Retinal pigment epithelial cell (primary cell): ENCODE data around the gene HAGHL.

Source experiments
- DNase-seq: peaks from one replicate; pipeline ENCODE4 v3.0.0-alpha.2; 2010; ENCODE audit warnings: low read depth
- H3K4me3 ChIP-seq: 2 replicates; pipeline ENCODE4 v1.5.1; 2011; ENCODE audit warnings: mild to moderate bottlenecking, low read length, control low read depth, moderate library complexity
- CTCF ChIP-seq: conservative IDR thresholded peaks from 2 replicates; pipeline ENCODE4 v1.5.1; 2011; ENCODE audit warnings: low read depth, low read length, control low read depth, inconsistent platforms

Gene HAGHL

GRCh38 chr16:720990-721764 lies 5.7 kb upstream of the HAGHL start, which contains the start of gene ANTKMT:
Gene ANTKMT, plus strand, starts transcription at chr16:721146. Its CDS starts 129 bp downstream, at chr16:721275.
- peak within 1 kb of the TSS; percentile 67 for H3K4me3 ChIP-seq
- TF ChIP-seq CTCF = no peak
- no peak for DNase-seq

DNA sequence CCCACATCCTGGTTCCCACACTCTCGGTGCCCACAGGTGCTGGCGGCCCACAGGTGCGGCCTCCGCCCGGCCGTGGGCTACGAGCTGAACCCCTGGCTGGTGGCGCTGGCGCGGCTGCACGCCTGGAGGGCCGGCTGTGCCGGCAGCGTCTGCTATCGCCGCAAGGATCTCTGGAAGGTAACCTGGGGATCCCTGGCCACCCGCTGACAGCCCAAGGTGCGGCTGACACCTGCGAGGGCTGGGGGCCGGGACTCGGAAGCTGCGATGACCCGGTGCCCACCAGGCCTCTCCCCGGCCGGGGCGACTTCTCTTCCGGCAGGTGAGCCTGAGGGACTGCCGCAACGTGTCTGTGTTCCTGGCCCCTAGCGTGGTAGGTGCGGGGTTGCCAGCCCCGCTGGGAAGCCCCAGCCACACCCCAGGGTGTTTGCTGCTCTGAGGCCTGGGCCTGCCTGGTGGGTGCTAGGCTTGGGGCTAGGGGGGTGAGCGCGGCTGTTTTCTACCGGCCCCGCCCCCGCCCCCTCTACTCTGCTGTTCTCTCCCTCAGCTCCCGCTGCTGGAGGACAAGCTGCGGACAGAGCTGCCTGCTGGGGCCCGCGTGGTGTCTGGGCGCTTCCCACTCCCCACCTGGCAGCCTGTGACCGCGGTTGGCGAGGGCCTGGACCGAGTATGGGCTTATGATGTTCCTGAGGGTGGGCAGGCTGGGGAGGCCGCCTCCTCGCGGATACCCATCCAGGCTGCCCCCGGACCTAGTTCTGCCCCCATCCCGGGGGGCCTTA lies 5.0 kb upstream of the HAGHL start:
- no peak for DNase-seq
- no peak for TF ChIP-seq CTCF
- no peak overlapping the region for H3K4me3 ChIP-seq

GRCh38 chr16:722835-723633 lies 3.9 kb upstream of the HAGHL start:
- no peak for TF ChIP-seq CTCF
- DNase-seq = no peak
- no peak overlapping the region for H3K4me3 ChIP-seq

- no peak for DNase-seq
Measured at GRCh38 chr16:723695-724094, 3.2 kb upstream of the HAGHL start.

DNA sequence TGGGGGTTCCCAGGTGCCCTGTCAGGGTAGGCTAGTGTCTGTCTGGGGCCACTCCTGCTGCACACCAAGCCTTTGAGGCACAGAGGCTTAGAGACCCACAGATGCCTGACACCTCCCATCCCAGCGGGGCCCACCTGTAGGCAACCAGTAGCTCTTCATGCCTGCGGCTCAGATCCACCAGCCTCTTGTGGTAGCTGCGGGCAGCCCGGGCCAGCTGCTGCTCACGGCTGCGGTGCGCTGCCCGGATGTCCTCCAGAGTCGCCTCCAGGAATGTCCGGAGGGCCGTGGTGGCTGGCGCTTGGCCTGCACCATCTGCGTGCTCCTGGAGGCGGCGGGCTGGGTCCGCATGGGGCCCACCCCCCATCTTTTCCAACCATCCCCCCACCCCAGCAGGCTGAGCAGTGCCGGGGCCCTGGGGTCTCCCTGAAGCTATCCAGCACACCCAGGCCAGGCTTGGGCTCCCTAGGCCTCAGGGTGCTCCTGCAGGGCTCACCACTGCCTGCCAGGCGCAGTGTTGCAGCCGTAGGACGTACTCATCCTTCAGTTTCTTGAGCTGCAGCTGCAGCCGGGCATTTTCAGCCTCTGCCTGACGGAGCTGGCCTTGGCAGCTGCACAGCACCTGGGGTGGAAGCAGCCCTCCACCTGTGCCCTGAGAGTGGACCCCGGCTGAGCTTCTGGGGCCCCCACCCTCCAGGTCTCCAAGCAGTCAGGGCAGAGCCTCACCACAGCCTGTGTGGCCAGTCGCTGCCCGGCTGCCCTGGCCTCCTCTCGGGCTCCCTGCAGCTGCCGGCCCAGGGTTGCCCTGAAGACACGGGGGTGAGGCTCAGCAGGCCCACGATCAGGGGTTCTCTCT lies 2.5 kb upstream of the HAGHL start:
- H3K4me3 ChIP-seq = no peak overlapping the region
- no peak for TF ChIP-seq CTCF
- DNase-seq = no peak

More at GRCh38 chr16:723695-724094, 3.2 kb upstream of the HAGHL start:
- no peak for TF ChIP-seq CTCF
- no peak overlapping the region for H3K4me3 ChIP-seq

DNA sequence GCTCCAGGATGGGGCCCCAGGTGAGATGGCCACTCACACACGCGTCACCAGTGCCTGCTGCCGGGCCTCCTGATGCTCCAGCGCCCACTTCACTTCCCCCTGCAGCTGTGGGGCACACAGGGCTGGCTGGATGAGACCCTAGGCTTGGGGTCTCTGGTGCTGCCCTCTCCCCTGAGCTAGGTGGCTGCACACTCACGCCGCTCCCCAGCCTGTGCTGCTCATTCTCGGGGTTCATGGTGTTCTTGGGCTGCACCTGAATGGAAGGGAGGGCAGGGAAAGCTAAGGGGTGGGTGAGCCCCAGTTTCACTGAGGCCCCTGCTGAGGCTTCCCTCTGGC lies 1.9 kb upstream of the HAGHL start:
- no peak overlapping the region for H3K4me3 ChIP-seq
- DNase-seq = no peak
- TF ChIP-seq CTCF = no peak
